OCI-M2 (cell line): ENCODE data around the gene ATM.
"Not testable (repeated sequence)": the region's sequence is repeated elsewhere in the genome, so short reads cannot be mapped to it uniquely, and the experiment has no call there.

ENCODE experiments used
- DNase-seq: peaks from one replicate; lab custom pipeline; 2025; ENCODE audit not compliant: unreplicated experiment; lab: John Stamatoyannopoulos, UW

Gene ATM

DNA sequence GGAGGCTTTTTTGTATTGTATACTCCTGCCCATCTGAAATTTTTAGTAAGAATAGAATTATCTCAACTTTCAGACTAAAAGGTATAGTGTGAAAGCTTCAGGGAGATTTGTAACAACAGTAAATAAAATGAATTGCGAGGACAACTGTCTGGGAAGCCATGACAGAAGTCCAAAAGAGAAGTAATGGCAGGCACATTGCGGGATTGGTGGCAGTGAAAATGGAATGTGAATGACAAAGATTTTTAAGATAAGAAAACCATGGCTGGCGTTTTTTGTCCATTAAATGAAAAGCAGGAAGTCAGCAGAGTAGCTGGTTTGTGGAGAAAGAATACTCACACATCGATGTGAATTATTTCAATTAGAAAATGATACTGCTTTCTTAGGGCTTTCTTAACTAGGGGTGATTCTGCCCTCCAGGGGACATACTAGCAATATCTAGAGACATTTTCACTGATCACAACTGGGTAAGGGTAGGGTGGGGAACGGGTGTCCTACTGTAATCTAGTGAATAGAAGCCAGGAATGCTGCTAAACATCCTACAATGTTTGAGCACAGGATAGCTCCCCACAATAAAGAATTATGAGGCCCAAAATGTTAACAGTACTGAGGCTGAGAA lies 2.0 kb upstream of the ATM start:
- DNase-seq = no peak

DNA sequence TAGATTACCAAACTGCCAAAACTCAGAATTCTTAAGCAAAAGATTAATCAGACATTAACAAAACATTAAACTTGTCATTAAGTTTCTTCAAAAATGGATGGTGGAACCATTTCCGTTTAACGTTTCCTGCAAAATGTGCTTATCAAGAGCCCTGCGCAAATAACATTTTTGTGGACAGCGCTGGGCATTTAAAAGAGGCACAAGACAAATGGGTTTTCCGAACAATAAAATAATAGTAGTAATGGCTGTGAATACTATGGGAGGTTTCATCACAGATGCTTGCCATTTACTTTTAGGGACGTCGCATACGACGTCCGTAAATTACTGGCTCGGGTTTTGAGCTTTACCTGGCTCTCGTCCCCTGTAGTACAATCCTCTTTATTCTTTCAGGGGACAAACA lies 1.5 kb upstream of the ATM start:
- no peak for DNase-seq

DNA sequence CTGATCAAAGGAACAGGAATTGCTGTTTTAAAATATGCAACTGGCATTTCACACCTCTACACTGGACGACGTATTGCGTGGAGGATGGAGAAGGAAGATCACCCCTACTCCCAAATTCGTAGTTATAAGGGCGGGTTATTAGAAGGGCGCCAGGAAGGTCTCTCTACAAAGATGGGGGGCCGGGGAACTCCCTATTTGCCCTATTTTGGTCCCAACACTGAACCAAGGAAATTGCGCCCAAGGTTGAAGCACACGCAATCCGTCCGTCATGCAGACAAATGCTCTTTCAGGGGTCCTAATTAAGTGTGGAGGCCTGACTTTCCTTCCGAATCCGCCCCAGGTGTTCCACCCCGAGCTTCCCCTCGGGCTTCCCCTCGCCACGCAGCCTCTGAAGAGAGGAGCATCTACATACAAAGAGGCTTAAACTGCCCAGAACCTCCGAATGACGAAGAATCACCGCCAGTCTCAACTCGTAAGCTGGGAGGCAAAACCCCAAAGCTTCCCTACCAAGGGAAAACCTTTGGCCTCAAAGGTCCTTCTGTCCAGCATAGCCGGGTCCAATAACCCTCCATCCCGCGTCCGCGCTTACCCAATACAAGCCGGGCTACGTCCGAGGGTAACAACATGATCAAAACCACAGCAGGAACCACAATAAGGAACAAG lies 825 bp upstream of the ATM start:
- DNase-seq = no peak

DNA sequence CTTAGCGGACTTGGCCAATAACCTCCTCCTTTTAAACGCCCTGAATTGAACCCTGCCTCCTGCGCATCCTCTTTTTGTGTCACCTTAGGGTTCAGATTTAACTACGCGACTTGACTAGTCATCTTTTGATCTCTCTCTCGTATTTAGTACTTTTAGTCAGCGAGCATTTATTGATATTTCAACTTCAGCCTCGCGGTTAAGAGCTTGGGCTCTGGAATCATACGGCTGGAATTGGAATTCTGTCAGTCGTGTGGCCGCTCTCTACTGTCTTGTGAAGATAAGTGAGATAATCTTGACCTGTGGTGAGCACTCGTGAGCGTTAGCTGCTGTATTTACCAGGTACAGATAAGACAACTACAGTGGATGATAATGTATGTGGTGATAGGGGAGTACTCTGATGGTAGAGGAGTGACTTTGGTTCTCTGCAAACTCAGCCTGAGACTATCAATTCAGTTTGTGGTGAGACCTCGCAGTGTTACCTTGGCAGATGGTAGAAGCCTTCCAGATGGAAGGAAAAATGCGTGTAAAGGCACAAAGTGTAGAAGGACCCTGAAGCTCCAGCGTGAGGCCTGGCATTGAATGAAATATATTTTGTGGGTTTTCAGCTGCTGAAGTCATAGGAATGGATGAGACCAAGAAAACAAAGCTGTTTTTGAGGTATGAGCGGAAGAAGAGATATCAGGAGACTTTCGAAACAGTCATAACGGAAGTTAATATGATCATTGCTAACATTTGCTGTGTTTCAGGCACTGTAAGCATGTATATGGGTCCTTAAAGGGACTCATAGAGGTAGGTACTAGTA lies 682 bp downstream of the ATM start:
- no peak for DNase-seq

DNA sequence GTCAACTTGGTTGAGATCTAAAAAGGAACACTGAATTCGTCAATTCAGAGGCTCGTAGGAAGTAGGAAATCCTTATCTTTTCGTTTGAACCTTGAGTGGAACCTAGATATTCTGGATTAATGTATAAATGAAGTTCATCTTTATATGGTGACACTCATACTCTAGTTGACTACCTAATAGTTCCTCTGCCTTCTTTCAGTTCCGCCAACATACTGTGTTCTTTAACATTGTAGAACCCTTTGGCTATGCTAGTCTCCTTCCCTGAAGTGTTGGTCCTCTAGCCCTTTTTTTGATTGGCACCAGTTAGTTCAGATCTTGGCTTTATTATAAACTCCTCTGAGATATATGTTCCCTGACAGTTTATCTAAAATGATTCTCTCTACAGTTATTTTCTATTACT lies 1.5 kb downstream of the ATM start:
- DNase-seq = no peak

DNA sequence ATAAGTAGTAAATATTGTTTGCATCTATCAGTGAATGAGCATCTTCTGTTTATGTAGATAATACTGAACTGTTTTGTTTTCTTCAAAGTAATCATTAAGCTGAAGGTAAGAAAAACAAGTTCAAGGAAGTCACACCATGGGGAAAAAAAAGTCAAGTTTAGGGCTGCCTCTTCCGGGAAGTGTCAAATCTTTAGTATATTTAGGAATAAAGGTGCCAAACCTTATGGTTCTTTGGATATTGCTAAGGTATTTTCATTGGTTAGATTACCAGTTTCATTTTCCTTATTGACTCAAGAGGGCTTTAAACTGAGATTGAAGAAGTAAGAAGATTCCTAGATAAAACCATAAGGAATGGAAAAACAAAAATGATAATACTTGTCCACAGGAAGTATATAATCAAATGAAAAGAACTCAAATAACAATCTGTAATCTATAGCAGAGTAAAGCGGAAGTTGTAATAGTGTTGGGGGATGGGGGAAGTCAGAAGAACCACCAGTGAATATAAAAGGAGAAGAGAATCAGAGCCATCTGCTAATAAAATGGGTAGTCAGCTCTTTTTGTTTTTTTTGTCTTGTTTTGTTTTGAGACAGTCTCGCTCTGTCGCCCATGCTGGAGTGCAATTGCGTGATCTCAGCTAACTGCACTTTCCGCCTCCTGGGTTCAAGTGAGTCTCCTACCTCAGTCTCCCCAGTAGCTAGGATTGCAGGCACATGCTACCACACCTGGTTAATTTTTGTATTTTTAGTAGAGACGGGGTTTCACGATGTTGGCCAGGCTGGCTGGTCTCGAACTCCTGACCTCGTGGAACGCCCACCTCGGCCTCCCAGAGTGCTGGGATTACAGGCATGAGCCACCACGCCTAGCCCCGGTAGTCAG lies 2.3 kb downstream of the ATM start:
- DNase-seq = no peak

DNA sequence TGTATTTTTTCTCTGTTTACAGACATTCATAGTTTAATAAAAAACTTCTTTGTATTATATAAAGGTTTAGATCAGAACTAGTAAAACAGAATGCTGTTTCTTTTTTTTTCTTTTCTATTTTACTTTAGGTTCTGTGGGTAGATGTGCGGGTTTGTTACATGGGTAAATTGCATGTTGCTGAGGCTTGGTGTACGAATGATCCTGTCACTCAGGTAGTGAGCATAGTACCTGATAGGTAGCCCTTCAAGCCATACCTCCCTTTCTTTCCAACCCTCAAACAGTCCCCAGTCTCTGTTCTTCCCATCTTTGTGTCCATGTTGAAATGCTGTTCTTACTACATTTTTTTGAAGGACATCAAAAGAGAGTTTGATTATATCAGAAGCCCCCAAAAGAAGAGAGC lies 3.2 kb downstream of the ATM start:
- DNase-seq = no peak

DNA sequence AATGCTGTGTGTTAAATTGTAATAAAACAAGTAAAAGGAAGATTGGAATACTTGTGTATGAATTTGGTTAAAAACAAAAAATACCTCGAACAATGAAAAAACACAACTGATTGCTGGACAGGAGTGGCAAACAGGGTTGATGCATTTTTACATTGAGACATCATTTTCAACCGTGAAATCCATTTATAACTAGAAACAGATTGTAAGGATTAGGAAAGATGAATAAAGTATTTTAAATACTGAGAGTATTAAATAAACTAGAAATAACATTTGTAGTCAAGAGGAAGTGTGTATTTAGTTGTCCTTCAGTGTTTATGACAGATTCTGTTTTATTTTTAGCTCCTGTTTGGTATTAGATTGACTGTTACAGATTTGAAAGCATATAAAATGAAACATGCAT lies 5.4 kb downstream of the ATM start:
- DNase-seq = no peak

DNA sequence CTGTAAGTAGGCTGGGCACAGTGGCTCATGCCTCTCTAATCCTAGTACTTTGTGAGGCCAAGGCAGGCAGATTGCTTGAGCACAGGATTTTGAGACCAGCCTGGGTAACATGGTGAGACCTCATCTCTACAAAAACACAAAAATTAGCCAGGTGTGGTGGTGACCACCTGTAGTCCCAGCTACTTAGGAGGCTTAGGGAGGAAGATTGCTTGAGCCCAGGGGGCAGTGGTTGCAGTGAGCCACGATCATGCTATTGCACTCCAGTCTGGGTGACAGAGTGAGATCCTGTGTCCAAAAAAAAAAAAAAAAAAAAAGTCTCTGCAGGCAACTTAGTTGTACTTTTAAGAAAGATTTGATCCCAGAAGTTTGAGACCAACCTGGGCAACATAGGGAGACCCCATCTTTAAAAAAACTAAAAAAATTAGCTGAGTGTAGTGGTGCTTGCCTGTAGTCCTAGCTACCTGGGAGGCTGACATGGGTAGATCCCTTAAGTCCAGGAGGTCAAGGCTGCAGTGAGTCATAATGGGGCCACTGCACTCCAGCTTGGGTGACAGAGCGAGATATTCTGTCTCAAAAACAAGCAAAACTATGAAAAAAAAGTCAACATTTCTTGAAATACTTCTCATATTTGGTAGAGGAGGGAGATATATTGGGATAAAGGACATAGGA lies 10.5 kb downstream of the ATM start:
- no peak for DNase-seq

DNA sequence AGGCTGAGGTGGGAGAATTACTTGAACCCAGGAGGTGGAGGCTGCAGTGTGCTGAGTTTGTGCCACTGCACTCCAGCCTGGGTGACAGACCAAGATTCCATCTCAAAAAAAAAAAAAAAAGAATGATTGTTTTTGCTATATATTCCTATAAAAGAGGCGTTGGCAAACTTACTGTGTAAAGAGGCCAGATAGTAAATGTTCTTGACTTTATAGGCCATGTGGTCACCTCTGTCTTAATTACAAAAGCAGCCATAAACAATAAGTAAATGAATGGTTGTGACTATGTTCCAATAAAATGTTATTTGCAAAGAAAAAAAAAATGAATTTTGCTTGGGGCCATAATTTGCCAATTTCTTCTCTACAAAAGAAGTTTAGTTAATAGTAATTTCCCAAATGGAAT lies 12.3 kb downstream of the ATM start:
- no peak for DNase-seq

DNA sequence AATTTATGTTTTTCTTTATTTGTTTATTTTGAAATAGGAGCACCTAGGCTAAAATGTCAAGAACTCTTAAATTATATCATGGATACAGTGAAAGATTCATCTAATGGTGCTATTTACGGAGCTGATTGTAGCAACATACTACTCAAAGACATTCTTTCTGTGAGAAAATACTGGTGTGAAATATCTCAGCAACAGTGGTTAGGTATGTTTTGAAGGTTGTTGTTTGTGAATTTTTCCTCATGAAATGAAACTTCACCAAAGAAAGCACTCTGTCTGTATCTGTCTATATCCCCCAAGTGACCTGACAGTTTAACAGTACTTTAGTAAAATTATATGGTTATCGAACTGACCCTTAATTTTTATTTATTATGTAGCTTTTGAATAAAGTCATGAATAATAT lies 12.8 kb downstream of the ATM start:
- no peak for DNase-seq

DNA sequence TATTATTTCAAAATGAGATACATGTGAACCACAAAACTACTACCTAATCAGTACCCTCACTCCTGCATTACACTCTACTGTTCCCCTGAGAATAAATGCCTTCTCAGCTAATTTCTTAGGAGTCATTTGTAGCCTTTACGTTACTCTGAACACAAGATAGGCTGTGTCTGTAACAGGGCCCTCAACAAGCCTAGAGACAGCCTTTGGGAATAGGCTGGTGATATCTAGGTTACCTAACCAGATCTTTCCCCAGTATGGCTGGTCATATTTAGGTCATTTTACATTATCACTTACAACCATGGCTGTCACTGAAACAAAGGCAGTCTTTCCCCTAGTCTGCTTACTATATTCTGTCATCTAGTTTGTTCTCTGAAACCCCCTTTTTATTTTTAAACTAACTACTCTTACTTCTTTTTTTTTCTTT lies 14.2 kb downstream of the ATM start:
- DNase-seq = no peak

DNA sequence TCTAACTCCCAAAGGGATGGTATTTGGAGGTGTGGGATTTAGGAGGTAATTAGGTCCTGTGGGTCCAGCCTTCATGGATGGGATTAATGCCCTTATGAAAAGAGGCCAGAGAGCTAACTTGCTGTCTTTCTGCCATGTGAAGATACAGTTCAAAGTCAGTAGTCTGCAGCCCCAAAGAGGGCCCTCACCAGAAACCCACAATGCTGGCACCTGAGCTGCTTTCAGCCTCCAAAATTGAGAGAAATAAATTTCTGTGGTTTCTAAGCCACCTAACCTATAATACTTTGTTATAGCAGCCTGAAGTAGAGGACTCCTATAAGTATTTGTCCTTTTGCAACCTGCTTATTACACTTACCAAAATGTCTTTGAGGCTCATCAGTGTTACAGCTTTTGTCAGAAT lies 16.2 kb downstream of the ATM start:
- no peak for DNase-seq

DNA sequence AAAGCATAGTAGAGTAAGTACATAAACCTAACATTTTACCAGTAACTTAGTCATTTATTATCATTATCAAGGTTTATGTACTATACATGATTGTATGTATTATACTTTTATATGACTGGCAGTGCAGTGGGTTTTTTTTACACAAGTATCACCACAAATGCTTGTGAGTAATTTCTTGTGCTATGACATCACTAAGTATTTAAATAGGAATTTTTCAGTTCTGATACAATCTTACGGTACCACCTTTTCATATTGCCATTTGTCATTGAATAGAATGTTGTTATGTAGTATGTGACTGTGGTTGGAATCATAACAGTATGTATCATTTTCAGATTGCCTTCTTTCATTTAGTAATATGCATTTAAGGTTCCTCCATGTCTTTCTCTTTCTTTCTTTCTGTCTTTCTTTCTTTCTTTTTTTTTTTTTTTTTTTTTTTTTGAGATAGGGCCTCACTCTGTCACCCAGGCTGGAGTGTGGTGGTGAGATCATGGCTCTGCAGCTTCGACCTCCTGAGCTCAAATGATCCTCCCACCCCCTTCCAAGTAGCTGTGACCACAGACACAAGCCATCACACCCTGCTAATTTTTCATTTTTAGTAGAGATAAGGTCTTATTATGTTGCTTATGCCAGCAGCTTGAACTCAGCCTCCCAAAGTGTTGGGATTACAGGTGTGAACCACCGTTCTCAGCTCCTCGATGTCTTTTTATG lies 18.6 kb downstream of the ATM start:
- no peak for DNase-seq

DNA sequence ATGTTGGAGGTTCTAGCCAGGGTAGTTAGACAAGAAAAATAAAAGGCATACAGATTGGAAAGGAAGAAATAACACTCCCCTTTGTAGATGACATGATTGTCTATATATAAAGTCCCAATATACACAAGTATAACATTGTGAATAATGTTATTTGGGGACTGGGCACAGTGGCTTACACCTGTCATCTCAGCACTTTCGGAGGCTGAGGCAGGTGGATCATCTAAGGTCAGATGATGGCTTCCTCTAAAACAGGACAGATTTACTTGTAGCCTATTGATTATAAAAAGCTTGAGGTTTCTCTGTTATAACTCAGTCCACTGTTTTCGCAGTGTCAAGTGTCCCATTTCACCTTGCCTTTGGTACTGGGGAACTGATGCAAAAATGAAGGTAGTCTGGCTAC lies 19.6 kb downstream of the ATM start:
- DNase-seq = no peak

DNA sequence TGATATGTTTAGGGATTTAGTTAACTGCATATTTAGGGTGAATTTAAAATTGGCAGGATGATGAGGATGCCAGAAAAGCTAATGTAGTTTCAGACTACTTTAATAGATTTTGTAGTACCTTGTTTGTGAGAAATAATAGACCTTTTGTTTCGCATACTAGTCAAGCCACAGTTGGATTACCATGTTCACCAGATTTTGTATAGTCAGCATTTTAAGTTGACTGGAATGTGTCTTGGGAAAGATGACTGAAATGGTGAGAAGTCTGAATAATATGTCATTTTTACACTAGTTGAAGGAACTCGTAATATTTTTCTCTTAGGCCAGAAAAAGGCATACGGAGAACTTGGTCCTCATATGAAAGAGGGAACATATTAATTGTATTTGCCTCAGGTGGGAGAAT lies 23.4 kb downstream of the ATM start:
- no peak for DNase-seq

DNA sequence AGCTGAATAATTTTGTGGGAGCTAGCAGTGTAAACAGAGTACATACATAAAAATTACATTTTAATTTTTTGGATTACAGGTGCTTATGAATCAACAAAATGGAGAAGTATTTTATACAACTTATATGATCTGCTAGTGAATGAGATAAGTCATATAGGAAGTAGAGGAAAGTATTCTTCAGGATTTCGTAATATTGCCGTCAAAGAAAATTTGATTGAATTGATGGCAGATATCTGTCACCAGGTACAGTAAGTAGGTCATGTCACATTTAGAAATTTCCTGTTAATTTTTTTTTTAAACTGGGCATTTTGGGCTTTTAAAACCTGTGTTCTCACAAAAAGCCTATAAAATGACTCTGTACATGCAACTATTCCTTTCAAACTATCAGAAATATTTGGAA lies 24.0 kb downstream of the ATM start:
- DNase-seq = no peak

DNA sequence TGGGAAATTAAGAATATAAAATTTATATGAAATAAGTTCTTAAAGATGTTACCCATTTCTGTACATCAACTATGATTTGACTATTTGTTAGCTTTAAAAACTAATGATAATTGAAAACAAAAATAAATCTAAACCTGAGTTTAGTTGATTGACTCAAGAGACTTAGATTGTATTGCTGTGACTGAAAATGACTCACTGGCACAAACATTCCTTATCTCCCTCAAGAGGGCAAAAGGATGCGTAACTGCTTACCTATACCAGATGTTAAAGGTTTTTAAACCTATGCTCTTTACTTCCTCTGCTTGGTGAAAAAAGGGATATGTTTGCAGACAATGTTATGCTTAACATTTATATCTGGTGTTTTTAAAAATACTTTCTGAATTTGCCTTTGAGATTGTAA lies 30.3 kb downstream of the ATM start:
- no peak for DNase-seq

DNA sequence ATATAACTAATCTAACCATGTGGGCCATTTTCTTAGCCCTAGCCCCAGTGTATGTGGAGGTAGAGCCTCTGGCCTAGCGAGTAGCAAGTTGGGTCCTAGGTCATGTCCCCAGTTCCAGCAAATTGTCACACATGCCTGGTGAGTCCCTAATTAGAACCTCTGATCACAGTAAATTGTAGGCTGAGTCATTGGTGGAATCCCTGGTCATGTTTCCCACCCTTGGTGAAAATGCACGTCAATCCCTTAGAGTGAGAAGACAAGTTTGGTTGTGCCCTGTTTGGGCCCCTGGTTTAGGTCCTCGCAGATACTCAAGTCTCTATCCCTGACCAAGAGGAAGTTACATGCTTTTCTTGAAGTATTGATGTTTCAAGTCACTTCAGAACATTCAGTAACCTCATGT lies 46.7 kb downstream of the ATM start:
- no peak for DNase-seq

DNA sequence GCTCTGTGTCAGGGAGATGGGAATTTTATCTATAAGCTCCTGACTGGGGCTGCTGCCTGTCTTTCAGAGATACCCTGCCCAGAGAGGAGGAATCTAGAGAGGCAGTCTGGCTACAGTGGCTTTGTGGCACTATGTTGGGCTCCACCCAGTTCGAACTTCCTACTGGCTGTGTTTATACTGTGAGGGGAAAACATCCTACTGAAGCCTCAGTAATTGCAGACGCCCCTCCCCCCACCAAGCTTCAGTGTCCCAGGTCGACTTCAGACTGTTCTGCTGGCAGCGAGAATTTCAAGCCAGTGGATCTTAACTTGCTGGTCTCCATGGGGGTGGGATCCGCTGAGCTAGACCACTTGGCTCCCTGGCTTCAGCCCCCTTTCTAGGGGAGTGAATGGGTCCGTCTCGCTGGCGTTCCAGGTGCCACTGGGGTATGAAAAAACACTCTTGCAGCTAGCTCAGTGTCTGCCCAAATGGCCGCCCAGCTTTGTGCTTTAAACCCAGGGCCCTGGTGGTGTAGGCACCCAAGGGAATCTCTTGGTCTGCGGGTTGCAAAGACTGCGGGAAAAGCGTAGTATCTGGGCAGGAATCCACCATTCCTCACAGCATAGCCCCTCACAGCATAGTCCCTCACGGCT lies 54.2 kb downstream of the ATM start:
- not testable (repeated sequence) for DNase-seq
